ENCODE measurements around the gene BLOC1S6. TPM values are rescaled to one million over a fixed set of nuclear protein-coding genes. Genes with fewer than 3 reads are reported as not detected.

The BLOC1S6 gene
- total RNA-seq, 1 donor from 2014 or later = 40.9 TPM

DNA sequence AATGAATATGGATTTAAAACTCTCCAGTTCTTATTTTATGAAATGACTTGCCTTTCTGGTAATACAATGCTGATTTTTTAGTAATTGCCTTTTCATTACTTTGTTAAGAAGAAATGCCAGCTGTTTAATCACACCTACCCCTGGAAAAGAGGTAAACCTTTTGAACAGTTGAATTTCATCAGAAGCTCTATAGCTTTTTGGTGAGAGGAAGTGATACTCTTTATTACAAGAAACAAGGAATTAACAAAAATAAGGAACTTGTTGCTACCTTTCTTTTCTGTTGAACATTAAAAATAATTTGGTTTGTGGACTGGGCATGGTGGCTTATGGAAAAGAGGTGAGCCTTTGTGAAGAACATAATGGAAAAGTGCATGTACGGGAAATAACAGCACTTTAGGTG, 19.7 kb downstream of the BLOC1S6 start:
- no peaks in the 10 kb centered on the region for H3K27me3 ChIP-seq
- TF ChIP-seq CTCF (IDR thresholded peaks at IDR 0.05) = no peak
- intact Hi-C loops (cut with DNase I) = no loop called here
- DNase-seq (no peak), ATAC-seq (no peak)
- H3K36me3 ChIP-seq = peaks cover 47% of the 10 kb centered on the region
- no peaks in the 10 kb centered on the region for H3K9me3 ChIP-seq
- H3K4me1 ChIP-seq = no peaks in the 10 kb centered on the region
- no peak overlapping the region for H3K27ac ChIP-seq
- no peak overlapping the region for H3K4me3 ChIP-seq

- Histone ChIP-seq H3K36me3 (peaks cover 37% of the 10 kb centered on the region), H3K27ac (no peak overlapping the region), H3K4me1 (no peaks in the 10 kb centered on the region), H3K9me3 (no peaks in the 10 kb centered on the region), H3K27me3 (no peaks in the 10 kb centered on the region), H3K4me3 (no peak overlapping the region)
- TF ChIP-seq CTCF (IDR thresholded peaks at IDR 0.05) = peak; percentile 35
- DNase-seq (no peak), ATAC-seq (no peak)
- intact Hi-C loops (cut with DNase I) = loop anchor here (5.0 kb wide), 1 partner anchor 154 kb away; no protein-coding TSS in a partner anchor
Measured at GRCh38 chr15:45611305-45611704, 24.1 kb downstream of the BLOC1S6 start.

DNA sequence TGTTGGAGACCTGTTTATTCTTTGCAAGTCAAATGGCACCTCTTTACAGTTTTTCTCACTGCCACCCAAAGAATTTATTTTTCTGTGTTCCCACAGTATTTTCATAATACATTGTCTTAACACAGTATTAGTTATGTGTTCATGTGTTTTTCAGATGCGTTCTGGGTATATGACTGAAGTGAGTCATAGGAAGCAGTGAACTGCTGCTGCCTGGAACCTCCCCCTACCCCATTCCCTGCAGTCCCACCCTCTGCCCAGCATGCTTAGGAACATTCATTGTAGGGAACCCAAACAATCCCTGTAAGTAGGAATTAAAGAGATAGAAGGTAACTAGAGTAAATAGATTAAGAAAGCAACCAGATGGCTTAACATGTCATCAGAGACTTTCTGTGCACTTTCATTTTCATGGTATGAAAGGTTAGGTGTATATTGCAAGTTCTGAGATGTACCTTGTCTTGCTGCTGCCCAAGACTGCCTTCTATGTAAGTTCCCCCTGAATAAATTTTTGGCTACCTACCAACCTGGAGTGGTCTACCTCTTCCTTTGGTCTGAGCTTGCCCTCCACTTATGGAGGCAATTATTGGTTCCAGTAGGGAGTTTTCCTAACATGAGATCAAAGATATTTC, 25.7 kb downstream of the BLOC1S6 start:
- Histone ChIP-seq H3K36me3 (peaks cover 21% of the 10 kb centered on the region), H3K9me3 (no peaks in the 10 kb centered on the region), H3K27me3 (no peaks in the 10 kb centered on the region), H3K27ac (no peak overlapping the region), H3K4me3 (no peak overlapping the region), H3K4me1 (no peaks in the 10 kb centered on the region)
- no peak for TF ChIP-seq CTCF (IDR thresholded peaks at IDR 0.05)
- DNase-seq (no peak), ATAC-seq (no peak)
- intact Hi-C loops (cut with DNase I) = loop anchor here (5.0 kb wide), 1 partner anchor 156 kb away; no protein-coding TSS in a partner anchor

DNA sequence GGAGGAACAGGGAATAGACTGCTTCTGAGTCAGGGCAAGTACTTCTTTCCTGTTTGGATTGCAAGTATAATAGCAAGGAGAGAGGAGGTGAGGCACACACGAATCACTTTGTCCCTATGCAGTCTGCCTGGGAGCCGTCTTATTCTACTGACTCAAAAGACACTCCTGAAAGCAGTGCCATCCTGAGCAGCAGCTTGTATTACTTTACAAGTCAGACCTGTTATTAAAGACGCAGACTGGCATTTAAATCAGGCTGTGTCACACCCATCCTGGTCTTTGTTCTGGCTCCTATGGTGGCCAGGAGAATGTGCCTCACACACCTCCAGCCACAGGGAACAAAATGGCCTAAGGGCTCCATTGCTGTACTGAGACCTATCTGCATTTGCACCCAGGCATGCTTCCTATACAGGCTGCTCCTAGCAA, 29.7 kb downstream of the BLOC1S6 start:
- intact Hi-C loops (cut with DNase I) = no loop called here
- no peak for ATAC-seq
- H3K9me3 ChIP-seq = no peaks in the 10 kb centered on the region
- no peaks in the 10 kb centered on the region for H3K36me3 ChIP-seq
- H3K4me1 ChIP-seq = no peaks in the 10 kb centered on the region
- DNase-seq = no peak
- H3K4me3 ChIP-seq = no peak overlapping the region
- no peak overlapping the region for H3K27ac ChIP-seq
- TF ChIP-seq CTCF (IDR thresholded peaks at IDR 0.05) = no peak
- H3K27me3 ChIP-seq = no peaks in the 10 kb centered on the region

DNA sequence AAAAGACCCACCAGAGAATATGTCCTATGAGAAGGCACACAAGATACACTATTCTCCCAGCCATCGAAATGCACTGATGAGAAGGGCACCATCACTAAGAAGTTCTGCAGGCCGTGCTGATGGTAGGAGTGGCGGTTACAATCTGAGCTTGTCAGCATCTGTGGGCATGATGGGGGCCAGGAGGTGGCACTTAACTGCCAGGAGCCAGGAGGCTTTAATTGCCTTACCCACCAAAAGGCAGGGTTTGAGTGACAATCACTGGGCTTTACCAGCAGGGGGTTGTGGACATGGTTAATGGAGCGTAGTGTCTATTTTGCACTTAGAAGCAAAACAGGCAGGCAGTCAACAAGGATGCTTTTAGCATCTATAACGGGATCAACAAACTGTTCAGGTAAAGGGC, 31.6 kb downstream of the BLOC1S6 start:
- H3K27me3 ChIP-seq = no peaks in the 10 kb centered on the region
- no peak overlapping the region for H3K27ac ChIP-seq
- no peaks in the 10 kb centered on the region for H3K4me1 ChIP-seq
- DNase-seq (no peak), ATAC-seq (no peak)
- no peaks in the 10 kb centered on the region for H3K36me3 ChIP-seq
- intact Hi-C loops (cut with DNase I) = no loop called here
- no peaks in the 10 kb centered on the region for H3K9me3 ChIP-seq
- no peak for TF ChIP-seq CTCF (IDR thresholded peaks at IDR 0.05)
- H3K4me3 ChIP-seq = no peak overlapping the region

DNA sequence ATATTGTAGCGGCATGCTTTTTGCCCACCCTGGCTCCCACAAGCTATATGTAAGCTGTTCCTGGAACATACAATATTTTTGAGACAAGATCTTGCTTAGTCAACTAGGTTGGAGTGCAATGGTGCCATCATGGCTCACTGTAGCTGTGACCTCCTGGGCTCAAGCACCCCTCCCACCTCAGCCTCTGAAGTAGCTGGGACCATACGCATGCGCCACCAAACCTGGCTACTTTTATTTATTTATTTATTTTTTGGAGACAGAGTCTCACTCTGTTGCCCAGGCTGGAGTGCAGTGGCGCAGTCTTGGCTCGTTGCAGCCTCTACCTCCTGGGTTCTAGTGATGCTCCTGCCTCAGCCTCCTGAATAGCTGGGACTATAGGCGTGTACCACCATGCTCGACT, 41.0 kb downstream of the BLOC1S6 start:
- TF ChIP-seq CTCF (IDR thresholded peaks at IDR 0.05) = no peak
- Histone ChIP-seq H3K27me3 (no peaks in the 10 kb centered on the region), H3K4me3 (no peak overlapping the region), H3K9me3 (no peaks in the 10 kb centered on the region), H3K27ac (no peak overlapping the region), H3K4me1 (peaks cover 5% of the 10 kb centered on the region), H3K36me3 (no peaks in the 10 kb centered on the region)
- no peak for ATAC-seq
- intact Hi-C loops (cut with DNase I) = no loop called here
- no peak for DNase-seq

Data from upper lobe of right lung (tissue), 1 donor.